ENCODE data around the gene FGFR2.
"Not testable (repeated sequence)": the region's sequence is repeated elsewhere in the genome, so short reads cannot be mapped to it uniquely, and the experiment has no call there.

The FGFR2 gene

DNA sequence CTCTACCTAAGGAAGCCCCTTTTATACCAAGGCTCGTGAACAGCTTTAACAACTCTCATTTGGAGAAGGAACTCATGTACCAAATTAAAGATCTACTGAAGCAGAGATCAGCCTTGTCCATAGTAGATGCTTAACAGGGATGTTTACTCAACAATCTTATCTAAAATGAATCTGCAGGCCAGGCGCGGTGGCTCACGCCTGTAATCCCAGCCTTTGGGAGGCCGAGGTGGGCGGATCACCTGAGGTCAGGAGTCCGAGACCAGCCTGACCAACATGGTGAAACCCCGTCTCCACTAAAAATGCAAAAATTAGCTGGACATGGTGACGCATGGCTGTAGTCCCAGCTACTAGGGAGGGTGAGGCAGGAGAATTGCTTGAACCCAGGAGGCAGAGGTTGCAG lies 43.3 kb downstream of the FGFR2 start:
- DNase-seq (ENCODE audit: low read depth in 1 of 2, low spot score in 1 of 2) = not testable (repeated sequence)

DNA sequence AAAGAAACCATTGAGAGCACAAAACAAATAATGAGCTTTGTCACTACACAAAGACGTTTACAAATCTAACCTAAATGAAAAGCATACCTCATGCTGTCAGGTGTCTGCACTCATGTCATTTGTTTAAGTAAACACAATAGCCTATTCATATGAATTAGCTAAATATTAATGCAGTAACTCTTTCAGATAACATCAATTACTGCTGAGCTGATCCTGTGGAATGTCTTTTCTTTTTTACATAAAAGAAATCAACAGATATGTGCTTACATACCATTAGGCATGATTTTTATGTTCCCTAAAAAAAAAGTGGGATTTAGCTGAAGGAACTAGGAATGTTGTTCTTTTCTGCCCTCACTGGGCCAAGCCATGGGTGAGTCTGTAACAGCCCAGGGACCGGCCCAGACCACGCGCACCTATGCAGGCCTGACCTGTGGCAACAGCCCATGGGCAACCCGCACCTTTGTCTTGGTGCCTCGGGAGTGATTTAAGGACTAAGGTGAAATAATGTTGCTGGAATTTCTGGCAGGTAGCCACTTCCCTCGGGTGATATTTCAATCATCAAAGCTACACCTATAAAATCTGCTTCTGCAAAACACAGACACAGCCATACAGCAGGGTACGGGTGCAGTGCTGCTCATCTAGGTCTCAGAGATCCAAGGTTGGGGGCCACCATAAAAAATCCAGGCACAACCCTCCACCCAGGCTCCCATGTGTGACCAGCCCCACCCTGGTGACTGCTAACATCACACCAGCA lies 44.6 kb downstream of the FGFR2 start:
- no peak for DNase-seq (ENCODE audit: low read depth in 1 of 2, low spot score in 1 of 2)

DNA sequence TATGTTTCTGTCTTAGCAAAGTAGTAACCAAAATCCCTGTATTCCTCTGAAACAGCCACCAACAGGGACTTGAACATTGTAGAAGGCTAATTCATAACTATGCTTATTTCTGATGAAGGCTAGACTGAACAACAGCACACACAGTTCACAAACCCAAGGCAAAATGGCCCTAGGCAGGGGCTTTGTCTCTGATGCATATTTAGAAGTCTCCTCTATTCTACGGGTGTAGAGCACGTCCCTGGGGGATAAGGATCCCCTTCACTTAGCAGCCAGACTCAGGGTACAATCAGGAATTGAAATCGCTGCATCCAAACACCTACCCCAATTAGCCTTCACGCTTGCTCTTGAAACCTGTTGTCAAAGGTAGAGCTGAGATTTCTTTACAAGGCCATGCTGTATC lies 45.5 kb downstream of the FGFR2 start:
- DNase-seq (ENCODE audit: low read depth in 1 of 2, low spot score in 1 of 2) = no peak

DNA sequence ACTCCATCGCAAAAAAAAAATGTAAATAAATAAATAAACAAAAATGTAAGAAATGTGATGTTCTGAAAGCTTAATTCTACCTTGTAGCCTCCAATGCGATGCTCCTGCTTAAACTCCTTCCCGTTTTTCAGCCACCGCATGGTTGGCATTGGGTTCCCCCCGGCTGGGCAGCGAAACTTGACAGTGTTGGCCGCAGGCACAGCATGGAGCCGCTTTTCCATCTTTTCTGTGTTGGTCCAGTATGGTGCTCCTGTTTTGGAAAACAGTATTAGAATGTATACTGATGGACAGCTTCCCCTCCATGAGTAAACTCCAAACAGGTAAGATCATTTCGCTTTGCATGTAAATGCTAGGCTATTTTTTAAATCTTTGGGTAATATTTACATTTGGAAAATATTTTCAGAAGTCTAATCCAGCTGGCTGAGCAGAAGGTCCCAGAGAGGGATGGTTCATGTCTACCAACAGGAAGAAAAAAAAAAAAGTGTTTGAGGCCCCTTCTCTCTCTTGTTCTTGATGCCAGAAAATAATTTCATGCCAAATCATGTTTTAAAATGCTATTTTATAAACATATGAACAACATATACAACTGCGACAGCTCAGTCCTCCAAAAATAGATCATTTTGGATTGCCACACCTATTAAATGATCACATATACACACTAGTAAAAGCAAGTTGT lies 46.9 kb downstream of the FGFR2 start:
- no peak for DNase-seq (ENCODE audit: low read depth in 1 of 2, low spot score in 1 of 2)

DNA sequence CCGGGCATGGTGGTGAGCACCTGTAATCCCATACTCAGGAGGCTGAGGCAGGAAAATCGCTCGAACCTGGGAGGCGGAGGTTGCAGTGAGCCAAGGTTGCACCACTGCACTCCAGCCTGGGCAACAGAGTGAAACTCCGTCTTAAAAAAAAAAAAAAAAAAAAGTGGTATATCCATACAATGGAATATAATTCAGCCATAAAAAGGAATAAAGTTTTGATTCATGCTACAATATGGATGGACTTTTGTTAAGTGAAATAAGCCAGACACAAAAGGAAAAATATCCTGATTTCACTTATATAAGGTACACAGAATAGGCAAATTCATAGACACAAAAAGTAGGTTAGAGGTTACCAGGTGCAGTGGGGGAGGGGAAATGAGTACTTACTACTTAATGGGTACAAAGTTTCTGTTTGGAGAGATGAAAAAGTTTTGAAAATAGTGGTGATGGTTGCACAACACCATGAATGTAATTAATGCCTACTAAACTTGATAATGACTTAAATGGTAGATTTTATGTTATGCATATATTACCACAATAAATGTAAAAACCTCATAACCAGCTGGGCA lies 53.9 kb downstream of the FGFR2 start:
- no peak for DNase-seq (ENCODE audit: low read depth in 1 of 2, low spot score in 1 of 2)

DNA sequence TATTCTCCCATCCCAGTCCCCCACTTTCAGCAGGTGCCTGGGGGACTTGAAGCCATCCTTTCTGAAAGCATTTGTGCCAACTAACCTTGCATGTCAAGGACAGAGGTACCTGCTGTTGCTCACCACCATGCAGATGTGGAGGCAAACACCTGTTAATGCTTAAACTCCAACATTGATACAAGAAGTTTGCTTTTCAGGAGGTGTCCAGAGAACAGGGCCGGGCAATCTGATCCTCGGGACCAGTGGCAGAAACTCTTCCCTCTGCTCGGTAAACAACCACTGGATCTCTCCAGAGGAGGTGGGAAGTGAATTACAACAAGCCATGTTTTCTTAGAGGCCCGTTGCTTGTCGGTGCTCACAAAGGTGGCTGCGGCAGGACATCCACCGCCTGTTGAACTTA lies 54.7 kb downstream of the FGFR2 start:
- DNase-seq (ENCODE audit: low read depth in 1 of 2, low spot score in 1 of 2) = no peak

DNA sequence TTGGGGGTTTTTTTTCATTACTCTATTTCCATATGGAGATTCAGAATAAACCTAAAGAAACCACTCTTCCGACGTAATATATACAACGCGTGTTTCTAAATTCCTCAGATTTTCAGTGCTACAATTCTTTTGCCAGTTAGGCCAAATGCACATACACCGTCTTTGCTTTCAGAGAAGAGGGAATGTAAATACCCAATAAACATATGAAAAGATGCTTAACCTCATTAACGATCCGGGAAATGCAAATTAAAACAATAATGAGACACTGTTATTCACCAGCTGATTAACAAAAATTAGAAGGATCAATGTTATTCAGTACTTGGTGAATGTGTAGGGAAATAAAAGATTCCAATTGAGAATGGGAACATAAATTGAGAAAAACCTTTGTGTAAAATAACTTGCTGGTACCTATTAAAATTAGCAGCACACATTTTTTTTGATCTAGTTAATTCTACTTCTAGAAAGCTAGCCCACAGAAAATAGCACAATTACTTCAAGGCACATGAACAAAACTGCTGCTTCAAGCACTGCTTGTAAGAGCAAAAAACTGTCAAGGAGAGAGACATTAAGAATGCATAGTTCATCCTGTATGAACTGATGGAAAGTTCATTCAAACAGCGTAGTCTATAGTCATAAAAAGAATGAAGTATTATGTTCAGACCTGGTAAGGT lies 56.7 kb downstream of the FGFR2 start:
- no peak for DNase-seq (ENCODE audit: low read depth in 1 of 2, low spot score in 1 of 2)

DNA sequence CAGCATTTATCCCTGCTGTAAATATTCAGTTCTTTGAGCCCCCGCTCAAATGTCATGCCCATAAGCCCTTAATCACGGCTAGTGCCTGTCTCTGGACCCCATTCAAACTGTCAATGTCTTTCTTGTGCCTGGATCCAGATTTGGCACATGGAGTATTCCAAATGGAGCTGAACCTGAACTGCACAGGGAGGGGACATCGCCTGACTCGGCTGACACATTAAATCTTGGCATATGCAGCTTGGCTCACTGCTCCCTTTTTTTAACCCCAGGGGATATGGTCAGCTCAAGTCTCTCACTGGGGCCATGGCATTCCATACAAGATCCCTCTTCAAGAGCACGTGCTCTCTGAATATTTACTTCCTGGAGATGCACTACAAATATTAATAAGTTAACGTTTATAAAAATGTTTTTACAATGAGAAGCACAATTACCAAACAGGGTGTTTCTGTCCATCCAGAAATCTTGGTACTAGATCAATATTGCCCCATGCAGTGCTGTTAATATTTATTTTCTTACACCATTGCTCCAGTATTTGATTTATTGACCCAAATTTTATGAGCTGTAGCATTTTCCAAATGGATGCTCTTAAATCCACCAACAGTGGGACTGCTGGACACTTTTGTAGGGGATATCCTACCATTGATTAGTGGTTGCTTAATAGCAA lies 57.4 kb downstream of the FGFR2 start:
- no peak for DNase-seq (ENCODE audit: low read depth in 1 of 2, low spot score in 1 of 2)

DNA sequence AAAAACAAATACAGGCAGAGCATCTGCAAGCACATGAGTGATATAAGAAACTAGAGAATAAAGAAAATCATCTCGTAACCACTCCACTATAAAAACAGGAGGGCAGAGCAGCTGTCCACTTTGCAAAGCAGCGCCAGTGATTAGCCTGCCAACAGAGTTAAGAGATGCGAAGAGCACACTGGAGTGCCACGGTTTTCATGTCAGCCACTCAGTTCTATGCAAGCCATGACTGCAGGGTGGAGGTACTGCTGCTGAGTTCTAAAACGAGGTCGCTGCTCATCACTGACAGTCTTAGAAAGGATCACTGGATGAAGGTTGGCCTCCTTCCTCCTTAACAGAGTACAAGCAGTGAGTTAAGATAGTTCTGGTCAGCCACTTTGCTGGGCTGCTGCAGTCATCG lies 58.5 kb downstream of the FGFR2 start:
- no peak for DNase-seq (ENCODE audit: low read depth in 1 of 2, low spot score in 1 of 2)

DNA sequence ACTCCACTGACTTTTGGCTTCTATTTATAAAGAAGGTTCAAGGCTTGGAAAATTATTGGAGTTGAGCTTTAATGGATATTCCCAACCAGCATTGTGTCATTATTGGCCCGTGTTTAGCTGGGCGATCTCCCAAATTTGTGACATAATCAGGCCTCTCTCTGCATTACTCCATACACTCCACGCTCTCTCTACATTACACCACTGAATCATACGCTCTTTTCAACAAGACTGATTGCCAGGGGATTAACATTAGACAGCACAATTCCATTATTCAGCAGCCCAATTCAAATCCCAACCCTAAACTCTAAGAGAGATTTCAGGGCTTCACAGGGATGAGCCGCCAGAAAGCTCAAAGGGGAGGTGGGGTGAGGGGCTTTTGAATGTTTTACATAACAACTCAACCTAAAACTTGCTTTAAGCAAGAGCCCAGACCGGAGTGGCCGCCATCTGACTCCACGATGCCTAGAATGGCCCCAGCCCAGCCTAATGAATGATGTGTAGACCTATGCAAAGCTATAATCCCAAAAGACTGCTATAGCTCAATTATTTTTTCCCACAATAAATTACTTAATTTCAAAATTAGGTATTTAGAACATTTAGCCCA lies 61.8 kb downstream of the FGFR2 start:
- no peak for DNase-seq (ENCODE audit: low read depth in 1 of 2, low spot score in 1 of 2)

DNA sequence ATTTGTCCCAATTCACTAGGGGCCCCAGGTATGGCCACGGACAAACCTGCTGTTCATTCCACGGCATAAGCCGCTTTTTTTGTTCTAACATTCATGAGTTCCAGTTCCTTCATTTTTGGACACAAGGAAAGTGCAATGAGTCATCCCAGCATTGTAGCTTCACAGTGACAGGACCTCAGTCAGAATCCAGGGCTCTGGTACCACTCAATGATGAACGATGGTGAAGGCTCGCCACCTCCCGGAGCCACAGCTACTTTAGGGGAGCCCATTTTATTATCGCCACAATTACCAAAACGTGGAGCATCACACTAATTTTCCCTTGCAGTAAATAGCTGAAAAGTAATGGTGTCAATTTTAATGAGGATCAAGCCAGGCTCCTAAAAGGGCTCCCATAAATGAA lies 62.9 kb downstream of the FGFR2 start:
- DNase-seq (ENCODE audit: low read depth in 1 of 2, low spot score in 1 of 2) = no peak

DNA sequence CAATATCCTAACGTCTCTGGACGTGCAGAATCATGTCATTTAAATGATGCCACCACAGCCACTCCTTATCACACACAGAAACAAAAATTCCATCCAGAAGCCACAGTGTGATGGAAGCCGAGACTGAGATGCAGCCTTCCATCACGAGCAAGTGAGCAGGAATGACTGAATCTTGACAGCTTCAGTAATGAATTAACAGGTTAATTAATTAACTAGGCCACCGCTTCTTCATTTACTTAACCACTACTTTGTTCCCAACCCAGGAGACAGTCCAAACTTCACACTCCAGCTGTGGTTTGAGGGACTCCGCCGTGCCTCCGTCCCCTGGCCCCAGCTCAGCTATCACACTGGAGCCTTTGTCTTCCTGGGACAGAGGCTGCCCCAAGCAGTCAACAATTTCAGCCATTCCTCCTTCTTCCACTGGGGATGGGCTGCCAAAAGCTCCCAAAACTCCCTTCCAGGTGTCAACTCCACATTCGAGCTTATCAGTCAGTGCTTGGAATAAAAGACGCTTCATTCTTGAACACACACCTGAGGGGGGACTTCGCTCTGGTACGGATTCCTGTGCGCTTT lies 65.9 kb downstream of the FGFR2 start:
- DNase-seq (ENCODE audit: low read depth in 1 of 2, low spot score in 1 of 2) = no peak

DNA sequence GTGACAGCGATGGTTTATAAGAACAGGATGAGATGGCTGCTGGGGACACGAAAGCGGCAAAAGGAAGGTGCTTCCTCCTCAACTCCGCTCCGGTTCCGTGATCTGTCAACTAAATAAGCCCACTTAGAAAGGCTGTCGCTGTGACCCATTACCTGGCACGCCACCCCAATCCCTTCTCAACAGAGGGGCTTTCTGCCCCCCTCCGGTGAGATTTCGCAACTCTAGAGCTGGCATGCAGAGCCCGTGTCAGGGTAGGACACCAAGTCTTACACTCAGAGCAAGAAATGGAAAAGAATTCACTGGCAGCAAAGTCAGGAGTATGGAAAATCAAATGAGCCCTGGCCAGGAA lies 66.4 kb downstream of the FGFR2 start:
- no peak for DNase-seq (ENCODE audit: low read depth in 1 of 2, low spot score in 1 of 2)

DNA sequence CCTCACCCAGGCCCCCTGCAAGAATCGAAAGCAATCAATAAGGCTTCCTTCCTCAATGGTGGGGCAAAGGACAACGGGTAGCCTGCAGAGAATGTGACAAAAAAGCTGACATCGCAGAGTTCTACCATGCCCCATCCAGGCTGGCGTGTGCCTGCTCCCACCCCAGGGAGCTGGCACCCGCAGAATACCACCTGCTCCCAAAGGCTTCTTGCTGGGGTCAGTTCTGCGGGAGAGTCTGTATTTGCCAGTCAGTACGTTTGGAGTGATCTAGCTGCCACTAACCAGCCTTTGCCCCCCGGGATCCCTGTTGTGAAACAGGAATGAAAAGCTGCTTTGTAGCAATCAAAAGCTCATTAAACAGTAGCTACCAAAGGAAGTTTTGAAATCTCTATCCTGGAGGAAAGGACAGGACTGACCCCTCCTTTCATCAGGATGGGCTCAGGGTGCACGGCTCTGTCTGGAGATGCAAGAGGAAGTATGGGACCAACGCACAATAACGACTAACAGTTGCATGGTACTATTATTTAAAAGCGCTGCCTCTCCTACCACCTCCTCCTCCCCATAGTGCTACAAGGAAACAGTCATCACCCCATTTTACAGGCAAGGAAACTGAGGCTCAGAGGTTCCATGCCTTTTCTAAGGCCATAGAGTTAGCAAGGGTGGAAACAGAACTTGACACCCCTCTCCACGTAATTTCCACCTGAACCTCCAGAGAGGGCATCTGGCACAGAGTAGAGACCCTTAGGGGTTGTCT lies 67.0 kb downstream of the FGFR2 start:
- no peak for DNase-seq (ENCODE audit: low read depth in 1 of 2, low spot score in 1 of 2)

DNA sequence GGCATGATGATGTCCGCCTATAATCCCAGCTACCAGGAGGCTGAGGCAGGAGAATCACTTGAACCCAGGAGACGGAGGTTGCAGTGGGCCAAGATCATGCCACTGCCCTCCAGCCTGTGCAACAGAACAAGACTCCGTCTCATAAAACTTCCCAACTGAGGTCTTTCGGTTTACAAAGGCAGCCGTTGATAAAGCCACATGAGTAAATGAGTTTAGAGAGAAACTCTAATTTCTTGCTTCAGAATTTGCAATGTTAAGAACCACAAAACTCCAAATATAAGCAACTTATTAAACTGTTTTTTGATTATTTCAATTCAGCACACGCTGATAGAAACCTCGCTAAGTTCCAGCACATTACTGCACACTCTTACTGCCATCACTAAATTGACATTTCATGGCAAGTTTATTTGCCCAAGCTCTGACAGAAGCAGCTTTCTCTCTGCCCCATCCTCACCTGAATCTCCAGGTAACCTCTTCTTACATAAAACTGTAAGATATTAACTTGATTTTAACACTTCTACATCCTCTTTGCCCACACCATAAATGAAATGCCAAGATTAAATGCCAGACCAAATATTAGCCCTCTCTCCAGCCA lies 67.7 kb downstream of the FGFR2 start:
- no peak for DNase-seq (ENCODE audit: low read depth in 1 of 2, low spot score in 1 of 2)

DNA sequence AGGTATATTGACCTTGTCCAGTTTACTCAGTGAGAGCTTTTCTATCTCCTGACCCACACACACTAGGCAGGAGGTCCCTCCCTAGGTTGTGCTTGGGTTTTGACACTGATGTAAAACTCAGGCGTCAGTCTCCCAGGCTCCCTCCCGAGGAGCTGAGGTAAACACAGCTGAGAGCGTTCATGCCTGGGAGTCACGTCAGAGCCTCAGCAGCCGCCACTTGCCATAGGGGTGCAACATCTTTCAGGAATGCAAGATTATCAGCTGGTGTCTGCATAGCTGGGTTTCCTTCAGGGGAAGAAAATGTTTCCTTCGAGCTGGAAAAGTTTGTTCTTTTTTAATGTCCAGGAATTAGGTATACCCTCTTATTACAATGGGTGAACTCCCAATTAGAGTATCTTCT lies 70.6 kb downstream of the FGFR2 start:
- DNase-seq (ENCODE audit: low read depth in 1 of 2, low spot score in 1 of 2) = no peak

DNA sequence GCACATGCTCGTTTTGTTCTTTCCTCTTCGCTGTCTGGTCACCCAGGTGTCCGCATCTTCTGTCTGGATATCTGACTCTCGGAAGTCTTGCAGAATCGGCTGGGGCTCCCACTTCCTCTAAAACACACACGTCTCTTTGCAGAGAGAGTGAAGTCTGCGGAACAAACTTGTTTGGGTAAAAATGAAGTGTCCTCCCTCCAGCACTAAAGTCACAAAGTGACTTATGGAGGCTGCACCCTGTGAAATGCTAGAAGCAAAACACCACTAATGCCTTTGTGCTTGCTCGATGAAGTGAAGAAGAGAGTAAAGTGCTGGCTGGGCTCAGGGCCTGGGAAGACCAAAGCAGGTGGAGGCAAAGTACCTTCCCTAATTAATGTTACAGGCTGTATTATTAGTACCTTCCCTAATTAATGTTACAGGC lies 71.4 kb downstream of the FGFR2 start:
- DNase-seq (ENCODE audit: low read depth in 1 of 2, low spot score in 1 of 2) = no peak

DNA sequence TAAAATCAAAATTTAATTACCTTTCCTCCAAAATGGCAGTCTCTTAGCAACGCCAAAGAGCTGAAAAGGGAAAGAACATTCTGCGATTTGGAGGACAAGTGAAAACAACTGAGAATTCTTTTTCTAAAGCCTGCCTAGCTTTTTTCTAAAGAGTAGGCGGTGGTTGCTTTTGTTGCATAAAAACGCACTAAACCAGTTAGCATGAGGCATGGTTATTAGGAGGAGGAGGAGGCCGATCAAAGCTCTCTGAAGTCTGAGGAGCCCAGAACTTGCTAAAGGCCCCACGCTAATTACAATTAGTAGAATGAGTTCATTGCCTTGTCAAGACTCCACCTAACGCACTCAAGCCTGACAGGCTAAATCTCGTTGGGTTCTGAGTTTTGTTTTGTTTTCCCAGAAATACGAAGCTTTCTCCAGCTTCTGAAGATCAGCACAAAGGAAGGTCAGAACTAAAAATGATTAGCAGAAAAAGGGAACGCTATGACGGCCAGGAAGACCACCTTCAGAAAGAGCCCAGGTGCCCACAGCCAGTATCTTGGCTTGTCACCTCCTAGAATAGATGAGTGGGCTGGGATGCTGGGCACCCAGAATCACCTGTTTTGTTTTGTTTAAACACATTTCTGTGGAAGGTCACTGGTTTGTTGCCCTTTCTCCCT lies 72.0 kb downstream of the FGFR2 start:
- DNase-seq (ENCODE audit: low read depth in 1 of 2, low spot score in 1 of 2) = no peak
